CD4-positive, CD25-positive, alpha-beta regulatory T cell (primary cell): ENCODE results near the gene HOXB3. TPM values are rescaled to one million over a fixed set of nuclear protein-coding genes. Genes with fewer than 3 reads are reported as not detected.

Experiments
- ATAC-seq, 2 donors: fragments of 150-1000 bp; cut with Tn5 transposase; one replicate each; pipeline ENCODE4 v1.10.0; 2021; ENCODE audit warnings: low read depth in 2 of 2, moderate number of reproducible peaks in 2 of 2, moderate library complexity in 1 of 2
- DNase-seq, 3 donors: peaks; one replicate each; pipeline versions ENCODE4 v3.0.0 to v3.0.0-alpha.2; 2012 to 2022; ENCODE audit warnings: mixed read lengths in 1 of 3
- H3K27ac ChIP-seq: one replicate; pipeline ENCODE4 v1.7.0; 2013; ENCODE audit warnings: mild to moderate bottlenecking, low read length; ENCODE audit not compliant: insufficient read depth, poor library complexity, severe bottlenecking
- H3K27me3 ChIP-seq: one replicate; pipeline ENCODE4 v1.7.0; 2013; ENCODE audit warnings: low read length; ENCODE audit not compliant: control insufficient read depth, insufficient read depth
- H3K36me3 ChIP-seq: one replicate; pipeline ENCODE4 v1.7.0; 2013; ENCODE audit warnings: mild to moderate bottlenecking, low read length, moderate library complexity; ENCODE audit not compliant: control insufficient read depth, insufficient read depth
- H3K4me1 ChIP-seq: 2 replicates; pipeline ENCODE4 v1.7.0; 2013; ENCODE audit warnings: mild to moderate bottlenecking, low read length; ENCODE audit not compliant: insufficient read depth, control insufficient read depth, poor library complexity, severe bottlenecking
- H3K4me3 ChIP-seq: one replicate; pipeline ENCODE4 v1.7.0; 2013; ENCODE audit warnings: low read depth, mild to moderate bottlenecking, low read length, moderate library complexity
- H3K9me3 ChIP-seq, 2 experiments: 1 replicate in 1 of 2; 2 replicates in 1 of 2; pipeline ENCODE4 v1.7.0; 2013; ENCODE audit warnings: low read length in 2 of 2, mild to moderate bottlenecking in 1 of 2, moderate library complexity in 1 of 2; ENCODE audit not compliant: control insufficient read depth in 2 of 2
- H3K27ac Mint-ChIP-seq, 3 donors: one replicate each; pipeline ENCODE4 v1.8.0; 2020 to 2022; ENCODE audit warnings: mild to moderate bottlenecking in 3 of 3, mixed read lengths in 3 of 3, moderate library complexity in 2 of 3
- H3K27me3 Mint-ChIP-seq: one replicate; pipeline ENCODE4 v1.8.0; 2022; ENCODE audit warnings: mild to moderate bottlenecking, mixed read lengths
- H3K36me3 Mint-ChIP-seq: one replicate; pipeline ENCODE4 v1.8.0; 2020; ENCODE audit warnings: mixed read lengths
- H3K4me1 Mint-ChIP-seq, 4 donors: one replicate each; pipeline ENCODE4 v1.8.0; 2020 to 2022; ENCODE audit warnings: mixed read lengths in 4 of 4, mild to moderate bottlenecking in 1 of 4
- H3K4me3 Mint-ChIP-seq, 4 donors: one replicate each; pipeline ENCODE4 v1.8.0; 2020 to 2022; ENCODE audit warnings: mild to moderate bottlenecking in 4 of 4, mixed read lengths in 4 of 4, moderate library complexity in 3 of 4
- H3K9me3 Mint-ChIP-seq, 7 donors: one replicate each; pipeline ENCODE4 v1.8.0; 2020 to 2022; ENCODE audit warnings: mixed read lengths in 7 of 7, mild to moderate bottlenecking in 3 of 7, moderate library complexity in 2 of 7
- polyA plus RNA-seq, 4 donors: library from polyadenylated mRNA; unstranded; fragments of 300-500 nt; fragmentation: Illumina TruSeq; gene quantifications; one replicate each; pipeline ENCODE4 v1.2.3, GENCODE V29; 2021
- total RNA-seq: library from RNA; stranded (reverse); gene quantifications from one replicate; pipeline ENCODE4 v1.2.3, GENCODE V29; 2022

Gene HOXB3
- total RNA-seq: 8.1 TPM
- under 1 TPM in 2 of 4 donors, not detected in 2; 0.05 to 0.16 TPM for polyA plus RNA-seq

- Mint-ChIP-seq H3K36me3 (no peaks in the 10 kb centered on the region), H3K4me1 (peaks cover 0 to 45% (median 28%) of the 10 kb centered on the region in 4 donors), H3K9me3 (no peaks in the 10 kb centered on the region), H3K27ac (no peak within 1 kb of the TSS), H3K4me3 (peak within 1 kb of the TSS in 2 of 4 donors; percentile 16 to 52), H3K27me3 (peaks cover 90% of the 10 kb centered on the region)
- DNase-seq: no peak
- no peak within 1 kb of the TSS for H3K4me3 ChIP-seq
- no peak for ATAC-seq
- H3K27ac ChIP-seq: no peak within 1 kb of the TSS
- no peaks in the 10 kb centered on the region for H3K36me3 ChIP-seq
- no peaks in the 10 kb centered on the region for H3K9me3 ChIP-seq
- H3K4me1 ChIP-seq: peaks cover 34% of the 10 kb centered on the region
- peaks cover 46% of the 10 kb centered on the region for H3K27me3 ChIP-seq
Observed at GRCh38 chr17:48589831-48590606, at the start of gene HOXB3. Gene HOXB3, minus strand, starts transcription at chr17:48590241. Its CDS starts 37,767 bp downstream, at chr17:48552474.

- no peaks in the 10 kb centered on the region for H3K36me3 Mint-ChIP-seq
- no peak overlapping the region for H3K27ac ChIP-seq
- peaks cover 59% of the 10 kb centered on the region for H3K27me3 ChIP-seq
- H3K9me3 ChIP-seq: no peaks in the 10 kb centered on the region
- no peak overlapping the region for H3K4me3 Mint-ChIP-seq
- DNase-seq (no peak), ATAC-seq (no peak)
- no peaks in the 10 kb centered on the region for H3K36me3 ChIP-seq
- H3K27ac Mint-ChIP-seq: no peak overlapping the region
- H3K27me3 Mint-ChIP-seq: peaks cover 100% of the 10 kb centered on the region
- peaks cover 18% of the 10 kb centered on the region for H3K4me1 ChIP-seq
- H3K9me3 Mint-ChIP-seq: no peaks in the 10 kb centered on the region
- H3K4me3 ChIP-seq: no peak overlapping the region
- H3K4me1 Mint-ChIP-seq: peaks cover 0 to 25% (median 12%) of the 10 kb centered on the region in 4 donors
Observed at GRCh38 chr17:48639136-48639535, 49.1 kb upstream of the HOXB3 start.

GRCh38 chr17:48637323-48638260, 47.6 kb upstream of the HOXB3 start:
- Histone ChIP-seq H3K36me3 (no peaks in the 10 kb centered on the region), H3K4me1 (peaks cover 26% of the 10 kb centered on the region), H3K27me3 (peaks cover 54% of the 10 kb centered on the region), H3K9me3 (no peaks in the 10 kb centered on the region), H3K4me3 (no peak overlapping the region), H3K27ac (no peak overlapping the region)
- Mint-ChIP-seq H3K27ac (no peak overlapping the region), H3K4me1 (peaks cover 4 to 31% (median 14%) of the 10 kb centered on the region in 4 donors), H3K9me3 (no peaks in the 10 kb centered on the region), H3K27me3 (peaks cover 97% of the 10 kb centered on the region), H3K4me3 (no peak overlapping the region), H3K36me3 (peaks cover 4% of the 10 kb centered on the region)
- no peak for DNase-seq
- no peak for ATAC-seq

- no peak overlapping the region for H3K27ac ChIP-seq
- DNase-seq (peak in 2 of 3 donors; percentile 34 to 70), ATAC-seq (peak; percentile 50 to 52)
- Mint-ChIP-seq H3K9me3 (no peaks in the 10 kb centered on the region), H3K27ac (peak overlapping the region in 1 of 3 donors; percentile 71), H3K36me3 (peaks cover 5% of the 10 kb centered on the region), H3K4me1 (peaks cover 4 to 21% (median 12%) of the 10 kb centered on the region in 4 donors), H3K27me3 (peaks cover 97% of the 10 kb centered on the region), H3K4me3 (no peak overlapping the region)
- no peak overlapping the region for H3K4me3 ChIP-seq
- H3K36me3 ChIP-seq: no peaks in the 10 kb centered on the region
- H3K9me3 ChIP-seq: no peaks in the 10 kb centered on the region
- H3K27me3 ChIP-seq: peaks cover 60% of the 10 kb centered on the region
- H3K4me1 ChIP-seq: peaks cover 14% of the 10 kb centered on the region
Observed at GRCh38 chr17:48636177-48637018, 46.4 kb upstream of the HOXB3 start.

- peak overlapping the region in 2 of 4 donors; percentile 16 to 28 for H3K4me3 Mint-ChIP-seq
- peaks cover 97% of the 10 kb centered on the region for H3K27me3 Mint-ChIP-seq
- H3K4me3 ChIP-seq: no peak overlapping the region
- no peak overlapping the region for H3K27ac Mint-ChIP-seq
- DNase-seq (no peak), ATAC-seq (no peak)
- H3K36me3 ChIP-seq: no peaks in the 10 kb centered on the region
- H3K4me1 Mint-ChIP-seq: peaks cover 4 to 20% (median 9%) of the 10 kb centered on the region in 4 donors
- H3K9me3 Mint-ChIP-seq: peaks cover 0 to 2% (median 0%) of the 10 kb centered on the region in 7 donors
- H3K27ac ChIP-seq: no peak overlapping the region
- peaks cover 61% of the 10 kb centered on the region for H3K27me3 ChIP-seq
- H3K36me3 Mint-ChIP-seq: peaks cover 5% of the 10 kb centered on the region
- H3K4me1 ChIP-seq: peaks cover 14% of the 10 kb centered on the region
- H3K9me3 ChIP-seq: no peaks in the 10 kb centered on the region
Observed at GRCh38 chr17:48634493-48635208, 44.6 kb upstream of the HOXB3 start.

GRCh38 chr17:48633266-48633677, 43.2 kb upstream of the HOXB3 start:
- DNase-seq (no peak), ATAC-seq (no peak)
- Mint-ChIP-seq H3K4me1 (peaks cover 4 to 20% (median 9%) of the 10 kb centered on the region in 4 donors), H3K9me3 (peaks cover 0 to 2% (median 0%) of the 10 kb centered on the region in 7 donors), H3K4me3 (peak overlapping the region in 1 of 4 donors; percentile 67), H3K27me3 (peaks cover 97% of the 10 kb centered on the region), H3K27ac (no peak overlapping the region), H3K36me3 (peaks cover 5% of the 10 kb centered on the region)
- H3K27me3 ChIP-seq: peaks cover 66% of the 10 kb centered on the region
- H3K4me1 ChIP-seq: peaks cover 14% of the 10 kb centered on the region
- H3K27ac ChIP-seq: no peak overlapping the region
- no peaks in the 10 kb centered on the region for H3K9me3 ChIP-seq
- H3K36me3 ChIP-seq: no peaks in the 10 kb centered on the region
- no peak overlapping the region for H3K4me3 ChIP-seq
